Endothelial cell of umbilical vein (primary cell): ENCODE results near the gene PRKACG. TPM values are rescaled to one million over a fixed set of nuclear protein-coding genes. Genes with fewer than 3 reads are reported as not detected.

Source experiments
- BruUV-seq: library from RNA; stranded (reverse); fragments of 400-500 nt; replicated peaks from 2 replicates; lab custom pipeline; 2021; lab: Mats Ljungman, UMichigan
- CTCF ChIA-PET: fragments of 300-600, 350-600 bp; sonication (Branson Sonifier 250); formaldehyde crosslinking; loops from one replicate; lab custom pipeline; 2021; ENCODE audit warnings: antibody characterized with exemption, inconsistent platforms; lab: Charles Lee
- POLR2A ChIA-PET: fragments of 300-600, 350-600 bp; sonication (Branson Sonifier 250); formaldehyde crosslinking; loops from one replicate; lab custom pipeline; 2021; ENCODE audit warnings: antibody characterized with exemption, inconsistent platforms; lab: Charles Lee
- DNase-seq: peaks from one replicate; pipeline ENCODE4 v3.0.0-alpha.2; 2011; ENCODE audit warnings: low read depth, low spot score
- FAIRE-seq: peaks from 2 replicates; lab custom pipeline; 2011; peaks lifted over from hg19 to GRCh38; lab: Jason Lieb, UNC
- H2AFZ ChIP-seq: 2 replicates; pipeline ENCODE4 v1.6.0; 2012; ENCODE audit warnings: low read depth, low read length, control low read depth, inconsistent platforms
- H3K27ac ChIP-seq: 2 replicates; pipeline ENCODE4 v1.5.1; 2011; ENCODE audit warnings: low read depth, mild to moderate bottlenecking, control low read depth, low read length, moderate library complexity; ENCODE audit not compliant: insufficient read depth
- H3K27me3 ChIP-seq, 2 experiments: 2 replicates each; pipeline versions ENCODE4 v1.6.0 to v1.6.1; 2011; ENCODE audit warnings: low read length in 2 of 2, mixed read lengths in 1 of 2; ENCODE audit not compliant: control insufficient read depth in 2 of 2, insufficient read depth in 2 of 2
- H3K36me3 ChIP-seq, 2 experiments: 2 replicates in 1 of 2; 3 replicates in 1 of 2; pipeline ENCODE4 v1.5.1; 2011; ENCODE audit warnings: low read length in 2 of 2, mild to moderate bottlenecking in 1 of 2, moderate library complexity in 1 of 2; ENCODE audit not compliant: control insufficient read depth in 2 of 2, insufficient read depth in 2 of 2; ENCODE audit errors: extremely low read depth in 1 of 2
- H3K4me1 ChIP-seq: 3 replicates; pipeline ENCODE4 v1.5.1; 2011; ENCODE audit warnings: mild to moderate bottlenecking, low read length; ENCODE audit not compliant: control insufficient read depth, insufficient read depth; ENCODE audit errors: extremely low read depth
- H3K4me2 ChIP-seq: 2 replicates; pipeline ENCODE4 v1.6.1; 2011; ENCODE audit warnings: low read length, control low read depth, mixed read lengths; ENCODE audit not compliant: insufficient read depth
- H3K4me3 ChIP-seq, 3 experiments: fragments of 200-600 bp in 1 of 3; sonication (generic), shearing (Covaris generic) in 1 of 3; replicated peaks in 1 of 3; 2 replicates each; pipeline ENCODE4 v1.5.1; 2011 to 2016; ENCODE audit warnings: control low read depth in 3 of 3, low read length in 3 of 3, mild to moderate bottlenecking in 2 of 3, inconsistent platforms in 1 of 3, low read depth in 1 of 3, moderate library complexity in 1 of 3; ENCODE audit not compliant: insufficient read depth in 1 of 3
- H3K79me2 ChIP-seq: 2 replicates; pipeline ENCODE4 v1.6.0; 2012; ENCODE audit warnings: low read length, inconsistent platforms; ENCODE audit not compliant: control insufficient read depth, insufficient read depth
- H3K9ac ChIP-seq: replicated peaks from 2 replicates; pipeline ENCODE3; 2011; ENCODE audit warnings: low read length, control low read depth; ENCODE audit not compliant: insufficient read depth; ENCODE audit errors: extremely low read depth
- H3K9me1 ChIP-seq: replicated peaks from 3 replicates; pipeline ENCODE4 v1.6.0; 2011; ENCODE audit warnings: mild to moderate bottlenecking, low read length; ENCODE audit not compliant: control insufficient read depth, insufficient read depth; ENCODE audit errors: extremely low read depth
- H3K9me3 ChIP-seq: replicated peaks from 2 replicates; pipeline ENCODE4 v1.5.1; 2012; ENCODE audit warnings: low read length, inconsistent platforms; ENCODE audit not compliant: control insufficient read depth, insufficient read depth
- H4K20me1 ChIP-seq: replicated peaks from 2 replicates; pipeline ENCODE3; 2011; ENCODE audit warnings: mild to moderate bottlenecking, low read length; ENCODE audit not compliant: control insufficient read depth, insufficient read depth; ENCODE audit errors: extremely low read depth
- EZH2 ChIP-seq: IDR thresholded peaks from 2 replicates; pipeline ENCODE4 v1.6.1; 2012; ENCODE audit warnings: borderline replicate concordance, low read depth, mild to moderate bottlenecking, moderate library complexity, low read length, inconsistent platforms; ENCODE audit not compliant: severe bottlenecking
- FOS ChIP-seq: IDR thresholded peaks from 2 replicates; pipeline ENCODE4 v1.6.1; 2011; ENCODE audit warnings: mild to moderate bottlenecking, low read length, moderate library complexity, borderline replicate concordance; ENCODE audit not compliant: insufficient read depth
- GATA2 ChIP-seq: IDR thresholded peaks from 2 replicates; pipeline ENCODE4 v1.7.0; 2011; ENCODE audit warnings: low read depth, mild to moderate bottlenecking, moderate library complexity, mixed read lengths, low read length; ENCODE audit not compliant: insufficient read length, insufficient read depth
- JUN ChIP-seq: IDR thresholded peaks from 2 replicates; pipeline ENCODE4 v1.6.1; 2011; ENCODE audit warnings: borderline replicate concordance, low read depth; ENCODE audit not compliant: insufficient read length, insufficient read depth
- MAX ChIP-seq: IDR thresholded peaks from 2 replicates; pipeline ENCODE4 v1.6.1; 2011; ENCODE audit not compliant: insufficient read depth, insufficient read length
- MYC ChIP-seq: IDR thresholded peaks from one replicate; pipeline ENCODE4 v1.6.1; 2011; ENCODE audit warnings: mild to moderate bottlenecking, low read depth, low read length
- POLR2A ChIP-seq: IDR thresholded peaks from 2 replicates; pipeline ENCODE4 v1.6.1; 2012; ENCODE audit warnings: low read depth, mild to moderate bottlenecking, control low read depth, low read length
- POLR2AphosphoS5 ChIP-seq: IDR thresholded peaks from 2 replicates; pipeline ENCODE4 v1.6.1; 2012; ENCODE audit warnings: low read depth, mild to moderate bottlenecking, control low read depth, low read length, moderate library complexity; ENCODE audit not compliant: insufficient read depth
- dilution Hi-C: fragments of 300-500 bp; cut with MboI; formaldehyde crosslinking; loops from one replicate; pipeline ENCODE4 v1.15.0; 2019; ENCODE audit warnings: low sequenced_read_pairs; ENCODE audit not compliant: extremely low pct_ligation_motif_present
- intact Hi-C: fragments of 100-400 bp; cut with micrococcal nuclease; formaldehyde crosslinking; loops from one replicate; pipeline ENCODE4 v1.10.0; 2022
- polyA plus RNA-seq, 4 experiments: library from polyadenylated mRNA; depleted of rRNA in 3 of 4; stranded (reverse) in 3 of 4; unstranded in 1 of 4; fragments of >200 nt; gene quantifications; 2 replicates each; pipeline versions ENCODE4 v1.2.1 to v1.2.3, GENCODE V29; 2011 to 2012; ENCODE audit warnings: missing spikeins in 1 of 4
- total RNA-seq: library from RNA; stranded (reverse); gene quantifications from 2 replicates; pipeline ENCODE4 v1.2.3, GENCODE V29; 2021
- TF ChIP-seq, protein P1 (sequence below), 2 donors: IDR thresholded peaks; 1 replicate in 1 of 2; 2 replicates in 1 of 2; pipeline ENCODE4 v1.5.1; 2011; ENCODE audit warnings: low read length in 2 of 2, mild to moderate bottlenecking in 2 of 2, moderate library complexity in 2 of 2, control low read depth in 1 of 2, inconsistent platforms in 1 of 2, low read depth in 1 of 2; ENCODE audit not compliant: insufficient read depth in 1 of 2; ENCODE audit errors: extremely low read depth in 1 of 2

The PRKACG gene
- total and polyA plus RNA-seq, 2 donors (not counting 3 experiments of a cell fraction or from before 2014, with no cell fraction given) = not detected

- Histone ChIP-seq H3K27ac (no peak overlapping the region), H3K27me3 (peaks cover 5 to 7% of the 10 kb centered on the region in 2 experiments), H4K20me1 (no peaks in the 10 kb centered on the region), H3K4me2 (no peak overlapping the region), H3K9ac (no peak overlapping the region), H3K9me3 (no peaks in the 10 kb centered on the region), H3K79me2 (no peaks in the 10 kb centered on the region), H3K4me1 (no peaks in the 10 kb centered on the region), H2AFZ (no peak overlapping the region), H3K9me1 (no peaks in the 10 kb centered on the region), H3K4me3 (no peak overlapping the region), H3K36me3 (no peaks in the 10 kb centered on the region)
- CTCF ChIA-PET = no interaction called here
- FAIRE-seq (no peak), DNase-seq (no peak)
- POLR2A ChIA-PET = no interaction called here
- dilution Hi-C loops = no loop called here
- no peak for TF ChIP-seq JUN
- no peak for TF ChIP-seq MYC
- TF ChIP-seq MAX = no peak
- no peak for TF ChIP-seq FOS
- no peak for TF ChIP-seq GATA2
- TF ChIP-seq, protein P1, sequence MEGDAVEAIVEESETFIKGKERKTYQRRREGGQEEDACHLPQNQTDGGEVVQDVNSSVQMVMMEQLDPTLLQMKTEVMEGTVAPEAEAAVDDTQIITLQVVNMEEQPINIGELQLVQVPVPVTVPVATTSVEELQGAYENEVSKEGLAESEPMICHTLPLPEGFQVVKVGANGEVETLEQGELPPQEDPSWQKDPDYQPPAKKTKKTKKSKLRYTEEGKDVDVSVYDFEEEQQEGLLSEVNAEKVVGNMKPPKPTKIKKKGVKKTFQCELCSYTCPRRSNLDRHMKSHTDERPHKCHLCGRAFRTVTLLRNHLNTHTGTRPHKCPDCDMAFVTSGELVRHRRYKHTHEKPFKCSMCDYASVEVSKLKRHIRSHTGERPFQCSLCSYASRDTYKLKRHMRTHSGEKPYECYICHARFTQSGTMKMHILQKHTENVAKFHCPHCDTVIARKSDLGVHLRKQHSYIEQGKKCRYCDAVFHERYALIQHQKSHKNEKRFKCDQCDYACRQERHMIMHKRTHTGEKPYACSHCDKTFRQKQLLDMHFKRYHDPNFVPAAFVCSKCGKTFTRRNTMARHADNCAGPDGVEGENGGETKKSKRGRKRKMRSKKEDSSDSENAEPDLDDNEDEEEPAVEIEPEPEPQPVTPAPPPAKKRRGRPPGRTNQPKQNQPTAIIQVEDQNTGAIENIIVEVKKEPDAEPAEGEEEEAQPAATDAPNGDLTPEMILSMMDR (IDR thresholded peaks at IDR 0.05; ENCODE audit: extremely low read depth in 1 of 2, insufficient read depth in 1 of 2, low read depth in 1 of 2, low read length in 2 of 2) = no peak
- no peak for TF ChIP-seq EZH2
- TF ChIP-seq POLR2AphosphoS5 = no peak
- TF ChIP-seq POLR2A = no peak
- no TSS peak for BruUV-seq
- intact Hi-C loops = no loop called here
These were observed 4.8 kb upstream of the PRKACG start for GRCh38 chr9:69018737-69019136.
